Uterus (tissue), 4 donors: ENCODE results near the gene GLCE. TPM values are rescaled to one million over a fixed set of nuclear protein-coding genes. Genes with fewer than 3 reads are reported as not detected.

ENCODE experiments used
- DNase-seq, 2 donors: peaks; one replicate each; pipeline ENCODE4 v3.0.0-alpha.2; 2019 to 2020
- H3K27ac ChIP-seq, 2 donors: fragments of 200-600 bp; sonication (generic); 1 replicate in 1 of 2; 2 replicates in 1 of 2; pipeline ENCODE4 v1.5.1; 2016 to 2018
- H3K27me3 ChIP-seq, 2 donors: fragments of 200-600 bp; sonication (generic); one replicate each; pipeline ENCODE4 v1.5.1; 2018 to 2019; ENCODE audit warnings: control low read depth in 1 of 2
- H3K36me3 ChIP-seq, 2 donors: fragments of 200-600 bp; sonication (generic); one replicate each; pipeline ENCODE4 v1.5.1; 2019; ENCODE audit warnings: control low read depth in 1 of 2
- H3K4me1 ChIP-seq, 2 donors: fragments of 200-600 bp; sonication (generic); one replicate each; pipeline ENCODE4 v1.5.1; 2018 to 2019; ENCODE audit warnings: control low read depth in 1 of 2
- H3K4me3 ChIP-seq, 2 donors: fragments of 200-600 bp; sonication (generic); 1 replicate in 1 of 2; 2 replicates in 1 of 2; pipeline ENCODE4 v1.5.1; 2018 to 2019; ENCODE audit warnings: mild to moderate bottlenecking in 1 of 2
- H3K9me3 ChIP-seq, 2 donors: fragments of 200-600 bp; sonication (generic); one replicate each; pipeline ENCODE4 v1.5.1; 2019; ENCODE audit warnings: control low read depth in 1 of 2
- POLR2A ChIP-seq, 2 donors: fragments of 450-650 bp; IDR thresholded peaks; one replicate each; pipeline ENCODE4 v1.6.1; 2016; ENCODE audit warnings: antibody characterized with exemption in 2 of 2, mild to moderate bottlenecking in 1 of 2, moderate library complexity in 1 of 2
- intact Hi-C: fragments of 100-400 bp; cut with DNase I; formaldehyde crosslinking; loops from one replicate; pipeline ENCODE4 v1.15.1; 2023; ENCODE audit warnings: low total_unique reads
- total RNA-seq, 4 donors: library from RNA; depleted of rRNA in 3 of 4; stranded (reverse); fragments of >200 nt in 3 of 4; gene quantifications; one replicate each; pipeline versions ENCODE4 v1.1.0 to v1.2.4, GENCODE V29; 2014 to 2023
- TF ChIP-seq, protein P1 (sequence below), 4 experiments: fragments of 200-600 bp in 2 of 4; fragments of 450-650 bp in 2 of 4; sonication (generic) in 2 of 4; IDR thresholded peaks; one replicate each; pipeline ENCODE4 v1.5.1; 2016 to 2019; ENCODE audit warnings: antibody characterized with exemption in 4 of 4, mild to moderate bottlenecking in 2 of 4, moderate library complexity in 1 of 4
- donor health status: DM: yes; HTN: yes; CAD: no.

Gene GLCE
- total RNA-seq, 4 donors from 2014 or later: 3.1 to 46.0 (median 14.7) TPM

DNA sequence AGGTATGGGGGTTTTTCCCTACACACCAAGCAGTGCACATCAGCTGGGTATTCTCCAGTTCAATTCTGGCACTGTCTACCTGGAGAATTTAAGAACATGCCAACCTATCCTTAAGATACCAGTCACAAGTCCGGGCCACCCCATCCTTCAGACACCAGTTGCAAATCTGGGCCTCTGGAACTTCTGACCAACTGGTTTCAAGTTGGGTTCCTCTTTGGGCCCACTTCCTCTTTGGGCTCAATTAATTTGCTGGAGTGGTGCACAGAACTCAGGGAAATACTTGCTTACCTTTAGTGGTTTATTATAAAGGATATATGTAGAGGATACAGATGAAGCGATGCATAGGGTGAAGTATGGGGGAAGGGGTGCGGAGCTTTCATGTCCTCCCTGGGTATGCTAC is 25.3 kb downstream of the GLCE start:
- no peak overlapping the region for H3K4me3 ChIP-seq
- H3K27ac ChIP-seq: no peak overlapping the region
- H3K36me3 ChIP-seq: no peaks in the 10 kb centered on the region
- TF ChIP-seq, protein P1, sequence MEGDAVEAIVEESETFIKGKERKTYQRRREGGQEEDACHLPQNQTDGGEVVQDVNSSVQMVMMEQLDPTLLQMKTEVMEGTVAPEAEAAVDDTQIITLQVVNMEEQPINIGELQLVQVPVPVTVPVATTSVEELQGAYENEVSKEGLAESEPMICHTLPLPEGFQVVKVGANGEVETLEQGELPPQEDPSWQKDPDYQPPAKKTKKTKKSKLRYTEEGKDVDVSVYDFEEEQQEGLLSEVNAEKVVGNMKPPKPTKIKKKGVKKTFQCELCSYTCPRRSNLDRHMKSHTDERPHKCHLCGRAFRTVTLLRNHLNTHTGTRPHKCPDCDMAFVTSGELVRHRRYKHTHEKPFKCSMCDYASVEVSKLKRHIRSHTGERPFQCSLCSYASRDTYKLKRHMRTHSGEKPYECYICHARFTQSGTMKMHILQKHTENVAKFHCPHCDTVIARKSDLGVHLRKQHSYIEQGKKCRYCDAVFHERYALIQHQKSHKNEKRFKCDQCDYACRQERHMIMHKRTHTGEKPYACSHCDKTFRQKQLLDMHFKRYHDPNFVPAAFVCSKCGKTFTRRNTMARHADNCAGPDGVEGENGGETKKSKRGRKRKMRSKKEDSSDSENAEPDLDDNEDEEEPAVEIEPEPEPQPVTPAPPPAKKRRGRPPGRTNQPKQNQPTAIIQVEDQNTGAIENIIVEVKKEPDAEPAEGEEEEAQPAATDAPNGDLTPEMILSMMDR (IDR thresholded peaks at IDR 0.05): no peak
- TF ChIP-seq POLR2A (IDR thresholded peaks at IDR 0.05): no peak
- no peaks in the 10 kb centered on the region for H3K27me3 ChIP-seq
- no peak for DNase-seq
- intact Hi-C loops: no loop called here
- H3K4me1 ChIP-seq: no peaks in the 10 kb centered on the region
- H3K9me3 ChIP-seq: no peaks in the 10 kb centered on the region

DNA sequence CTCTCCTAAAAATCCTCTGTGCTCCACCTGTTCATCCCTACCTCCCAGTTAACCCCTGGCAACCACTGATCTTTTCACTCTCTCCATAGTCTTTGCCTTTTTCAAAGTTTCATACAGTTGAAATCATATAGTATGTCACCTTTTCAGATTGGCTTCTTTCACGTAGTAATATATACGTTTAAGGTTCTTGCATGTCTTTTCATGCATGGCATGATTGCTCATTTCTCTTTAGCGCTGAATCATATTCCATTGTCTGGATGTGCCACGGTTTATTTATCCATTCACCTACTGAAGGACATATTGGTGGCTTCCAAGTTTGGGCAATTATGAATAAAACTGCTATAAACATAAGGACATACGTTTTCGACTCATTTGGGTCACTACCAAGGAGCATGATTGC is 28.7 kb downstream of the GLCE start:
- no peaks in the 10 kb centered on the region for H3K9me3 ChIP-seq
- no peaks in the 10 kb centered on the region for H3K27me3 ChIP-seq
- H3K27ac ChIP-seq: no peak overlapping the region
- no peak for TF ChIP-seq POLR2A (IDR thresholded peaks at IDR 0.05)
- TF ChIP-seq, protein P1 (IDR thresholded peaks at IDR 0.05): no peak
- intact Hi-C loops: no loop called here
- H3K4me3 ChIP-seq: no peak overlapping the region
- no peak for DNase-seq
- no peaks in the 10 kb centered on the region for H3K4me1 ChIP-seq
- H3K36me3 ChIP-seq: no peaks in the 10 kb centered on the region

DNA sequence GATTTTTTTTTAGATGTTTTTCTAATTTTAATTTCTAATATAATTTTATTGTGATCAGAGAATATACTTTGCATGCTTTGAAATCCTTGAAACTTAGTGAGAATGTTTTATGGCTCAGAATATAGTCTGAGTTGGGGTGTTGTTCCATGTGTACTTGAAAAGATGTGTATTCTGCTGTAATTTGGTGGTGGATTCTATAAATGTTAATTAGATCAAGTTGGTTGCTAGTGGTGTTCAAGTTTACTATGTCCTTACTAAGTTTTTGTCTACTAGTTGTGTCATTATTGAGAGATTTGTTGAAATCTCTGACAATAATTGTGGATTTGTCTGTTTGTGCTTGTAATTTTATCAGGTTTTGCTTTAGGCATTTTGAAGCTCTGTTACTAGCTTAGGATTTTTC is 29.7 kb downstream of the GLCE start:
- Histone ChIP-seq H3K36me3 (no peaks in the 10 kb centered on the region), H3K4me3 (no peak overlapping the region), H3K9me3 (no peaks in the 10 kb centered on the region), H3K4me1 (no peaks in the 10 kb centered on the region), H3K27ac (no peak overlapping the region), H3K27me3 (no peaks in the 10 kb centered on the region)
- no peak for DNase-seq
- intact Hi-C loops: no loop called here
- TF ChIP-seq POLR2A (IDR thresholded peaks at IDR 0.05): no peak
- TF ChIP-seq, protein P1 (IDR thresholded peaks at IDR 0.05): no peak

DNA sequence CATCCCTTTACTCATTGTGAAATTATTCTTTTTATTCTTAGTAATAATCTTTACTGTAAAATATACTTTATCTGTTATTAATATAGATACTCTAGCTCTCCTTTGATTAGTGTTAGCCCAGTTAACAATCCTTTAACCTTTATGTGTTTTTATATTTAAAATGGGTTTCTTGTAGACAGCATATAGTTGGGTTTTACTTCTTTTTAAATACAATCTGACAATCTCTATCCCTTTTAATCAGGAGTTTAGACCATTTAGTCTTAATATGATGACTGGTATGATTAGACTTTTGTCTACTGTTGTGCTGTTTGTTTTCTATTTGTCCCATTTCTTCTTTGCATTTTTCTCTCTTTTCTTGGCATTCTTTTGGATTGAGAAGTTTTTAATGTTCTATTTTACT is 30.1 kb downstream of the GLCE start:
- Histone ChIP-seq H3K4me3 (no peak overlapping the region), H3K27ac (no peak overlapping the region), H3K4me1 (no peaks in the 10 kb centered on the region), H3K9me3 (no peaks in the 10 kb centered on the region), H3K36me3 (no peaks in the 10 kb centered on the region), H3K27me3 (no peaks in the 10 kb centered on the region)
- DNase-seq: no peak
- TF ChIP-seq, protein P1 (IDR thresholded peaks at IDR 0.05): no peak
- TF ChIP-seq POLR2A (IDR thresholded peaks at IDR 0.05): no peak
- intact Hi-C loops: no loop called here

DNA sequence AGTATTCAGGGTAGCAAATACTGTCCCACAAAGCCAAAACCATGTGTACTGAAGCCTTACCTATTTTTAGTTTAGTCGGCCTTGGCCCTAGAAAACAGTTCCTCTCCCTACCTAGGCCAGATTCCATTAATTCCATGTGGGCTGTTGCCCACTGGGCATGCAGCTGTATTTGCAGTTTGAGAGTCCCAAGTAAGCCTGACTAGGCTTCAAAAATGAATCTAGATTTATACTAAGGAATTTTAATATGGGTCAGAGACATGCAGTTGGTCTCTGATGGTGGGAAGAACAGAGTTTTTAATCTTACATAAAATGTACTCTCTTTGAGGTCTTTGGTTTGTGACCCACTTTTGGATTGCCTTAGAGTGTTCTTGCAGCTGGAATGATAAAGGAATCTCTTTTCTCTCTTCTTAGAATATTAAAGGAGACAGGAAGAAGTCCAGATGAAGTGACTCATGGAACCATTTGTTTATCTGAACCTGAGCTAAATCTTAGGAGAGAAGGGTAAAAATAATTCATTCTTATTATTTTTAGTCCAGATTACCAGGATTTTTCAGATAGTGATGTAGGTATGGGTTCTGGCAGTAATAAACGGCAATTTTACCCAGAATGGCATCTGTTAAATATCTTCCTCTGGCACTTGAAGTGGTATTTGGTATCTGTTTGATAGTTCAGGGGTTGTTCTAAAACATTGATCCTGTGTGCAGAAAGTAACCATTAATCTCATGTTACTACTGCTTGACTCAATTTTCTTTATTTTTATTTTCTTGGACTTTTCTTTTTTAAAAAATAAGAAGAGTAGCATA is 33.8 kb downstream of the GLCE start:
- no peak overlapping the region for H3K4me3 ChIP-seq
- H3K27ac ChIP-seq: peak overlapping the region; percentile 44 to 52
- DNase-seq: no peak
- TF ChIP-seq, protein P1 (IDR thresholded peaks at IDR 0.05): no peak
- no peak for TF ChIP-seq POLR2A (IDR thresholded peaks at IDR 0.05)
- H3K36me3 ChIP-seq: no peaks in the 10 kb centered on the region
- no peaks in the 10 kb centered on the region for H3K9me3 ChIP-seq
- no peaks in the 10 kb centered on the region for H3K27me3 ChIP-seq
- no peaks in the 10 kb centered on the region for H3K4me1 ChIP-seq
- intact Hi-C loops: no loop called here
